CD4-positive, alpha-beta memory T cell (primary cell): ENCODE measurements around the gene MYO6. TPM values are rescaled to one million over a fixed set of nuclear protein-coding genes. Genes with fewer than 3 reads are reported as not detected.
A peak's percentile ranks its signal among the peaks of the same experiment; 100 is the strongest.
"Not testable (repeated sequence)": the region's sequence is repeated elsewhere in the genome, so short reads cannot be mapped to it uniquely, and the experiment has no call there.

Source experiments
- CTCF ChIA-PET: fragments of 350-600 bp; sonication (Branson Sonifier 250); formaldehyde crosslinking; loops from one replicate; lab custom pipeline; 2021; ENCODE audit warnings: inconsistent platforms; ENCODE audit not compliant: partially characterized antibody; lab: Charles Lee
- POLR2A ChIA-PET: fragments of 350-600 bp; sonication (Branson Sonifier 250); formaldehyde crosslinking; loops from one replicate; lab custom pipeline; 2021; ENCODE audit not compliant: partially characterized antibody; lab: Charles Lee
- DNase-seq, 5 donors: peaks; one replicate each; pipeline versions ENCODE4 v3.0.0 to v3.0.0-alpha.2; 2020 to 2022; ENCODE audit warnings: mixed read lengths in 1 of 5
- H3K27ac ChIP-seq: one replicate; pipeline ENCODE4 v1.7.0; 2013; ENCODE audit warnings: low read depth, low read length
- H3K27me3 ChIP-seq: 2 replicates; pipeline ENCODE4 v1.7.0; 2013; ENCODE audit warnings: mild to moderate bottlenecking, low read length, moderate library complexity; ENCODE audit not compliant: insufficient read depth
- H3K36me3 ChIP-seq: 2 replicates; pipeline ENCODE4 v1.7.0; 2013; ENCODE audit warnings: mild to moderate bottlenecking, low read length, moderate library complexity; ENCODE audit not compliant: insufficient read depth
- H3K4me1 ChIP-seq: 2 replicates; pipeline ENCODE4 v1.7.0; 2013; ENCODE audit warnings: mild to moderate bottlenecking, low read length, moderate library complexity; ENCODE audit not compliant: insufficient read depth
- H3K4me3 ChIP-seq, 2 donors: one replicate each; pipeline ENCODE4 v1.7.0; 2013; ENCODE audit warnings: low read length in 2 of 2, mild to moderate bottlenecking in 1 of 2
- H3K9me3 ChIP-seq, 2 donors: one replicate each; pipeline ENCODE4 v1.7.0; 2013; ENCODE audit warnings: low read length in 2 of 2, control low read depth in 1 of 2; ENCODE audit not compliant: control insufficient read depth in 1 of 2
- H3K27ac Mint-ChIP-seq, 7 donors: one replicate each; pipeline ENCODE4 v1.8.0; 2020 to 2021; ENCODE audit warnings: mixed read lengths in 7 of 7, mild to moderate bottlenecking in 6 of 7, inconsistent platforms in 3 of 7, moderate library complexity in 3 of 7
- H3K27me3 Mint-ChIP-seq, 2 donors: one replicate each; pipeline ENCODE4 v1.8.0; 2020 to 2021; ENCODE audit warnings: mixed read lengths in 2 of 2
- H3K36me3 Mint-ChIP-seq, 2 donors: one replicate each; pipeline ENCODE4 v1.8.0; 2020 to 2021; ENCODE audit warnings: mixed read lengths in 2 of 2, inconsistent platforms in 1 of 2, mild to moderate bottlenecking in 1 of 2
- H3K4me1 Mint-ChIP-seq, 4 donors: one replicate each; pipeline ENCODE4 v1.8.0; 2020 to 2021; ENCODE audit warnings: mixed read lengths in 4 of 4, mild to moderate bottlenecking in 1 of 4
- H3K4me3 Mint-ChIP-seq, 8 donors: one replicate each; pipeline ENCODE4 v1.8.0; 2020 to 2021; ENCODE audit warnings: mixed read lengths in 8 of 8, mild to moderate bottlenecking in 7 of 8, moderate library complexity in 6 of 8, inconsistent platforms in 3 of 8
- H3K9me3 Mint-ChIP-seq, 8 donors: one replicate each; pipeline ENCODE4 v1.8.0; 2020 to 2021; ENCODE audit warnings: mixed read lengths in 8 of 8, mild to moderate bottlenecking in 5 of 8, inconsistent platforms in 3 of 8, moderate library complexity in 1 of 8
- intact Hi-C: fragments of 100-400 bp; cut with micrococcal nuclease; formaldehyde crosslinking; loops from one replicate; pipeline ENCODE4 v1.15.1; 2023
- polyA plus RNA-seq, 2 donors: library from polyadenylated mRNA; unstranded; fragments of 300-500 nt; fragmentation: Illumina TruSeq; gene quantifications; one replicate each; pipeline ENCODE4 v1.2.3, GENCODE V29; 2021
- total RNA-seq, 2 experiments: library from RNA; stranded (reverse); gene quantifications; one replicate each; pipeline ENCODE4 v1.2.3, GENCODE V29; 2021

Gene MYO6
- total RNA-seq: 1 to 10 TPM; 4.1 to 4.4 TPM
- 1 to 10 TPM; 3.3 to 5.7 TPM for polyA plus RNA-seq

DNA sequence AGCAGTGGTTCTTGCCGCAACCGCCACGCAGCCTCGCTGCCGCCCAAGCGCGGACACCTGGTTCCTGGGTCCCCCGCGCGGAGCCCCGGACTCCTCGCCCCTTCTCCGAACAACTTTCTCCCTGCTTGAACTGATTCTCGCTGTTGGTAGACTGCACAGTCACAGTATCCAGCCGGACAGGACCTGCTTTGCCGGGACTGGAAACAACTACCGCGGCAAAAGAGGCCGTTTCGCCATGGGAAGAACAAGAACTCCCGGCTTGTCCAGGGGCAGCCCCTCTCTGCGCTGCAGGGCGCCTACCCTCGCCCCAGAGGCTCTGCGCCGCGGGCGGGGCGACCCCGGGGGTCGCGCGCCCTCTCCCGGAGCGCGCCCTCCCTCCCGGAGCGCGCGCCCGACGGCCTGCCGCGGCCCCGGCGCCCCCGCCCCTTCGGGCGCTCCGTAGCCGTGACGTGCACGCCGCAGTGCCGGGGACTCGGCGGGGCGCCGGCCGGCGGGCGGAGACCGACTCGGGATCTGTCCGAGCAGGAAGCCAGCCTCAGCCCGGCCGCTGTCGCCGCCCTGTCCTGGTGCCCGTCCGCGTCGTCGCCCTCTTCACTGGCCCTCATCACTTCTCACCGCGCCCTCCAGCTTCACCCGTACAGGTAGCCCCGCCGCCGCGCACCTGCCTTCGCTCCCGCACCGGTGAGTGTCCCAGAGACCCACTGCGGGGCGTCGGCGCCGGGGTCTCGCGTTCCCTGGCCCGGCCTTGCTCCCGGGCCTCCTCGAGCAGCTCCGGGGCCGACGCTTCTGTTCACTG, at the start of gene MYO6:
TSS of gene MYO6 (plus strand) at position 497 of the 796 bp plus-strand sequence. CDS start 68,309 bp downstream, outside the sequence.
- H3K27me3 ChIP-seq: no peaks in the 10 kb centered on the region
- intact Hi-C loops: loop anchor here (5.0 to 10.0 kb wide), 2 partner anchors 147 to 464 kb away; partner anchors contain the start of genes SENP6 and TMEM30A
- peak; percentile 45 to 54 (median 50) for DNase-seq
- H3K27ac ChIP-seq: peak within 1 kb of the TSS; percentile 38
- no peaks in the 10 kb centered on the region for H3K36me3 ChIP-seq
- H3K9me3 ChIP-seq: no peaks in the 10 kb centered on the region
- peaks cover 13% of the 10 kb centered on the region for H3K4me1 ChIP-seq
- Mint-ChIP-seq H3K27ac (peak within 1 kb of the TSS; percentile 79 to 89 (median 85)), H3K9me3 (no peaks in the 10 kb centered on the region), H3K36me3 (peaks cover 0 to 8% of the 10 kb centered on the region in 2 donors), H3K4me3 (peak within 1 kb of the TSS; percentile 92 to 98 (median 96)), H3K4me1 (peaks cover 5 to 14% (median 11%) of the 10 kb centered on the region in 4 donors), H3K27me3 (peaks cover 10 to 21% of the 10 kb centered on the region in 2 donors)
- peak within 1 kb of the TSS; percentile 69 to 78 for H3K4me3 ChIP-seq
- ChIA-PET POLR2A (no interaction called here), CTCF (no interaction called here)

DNA sequence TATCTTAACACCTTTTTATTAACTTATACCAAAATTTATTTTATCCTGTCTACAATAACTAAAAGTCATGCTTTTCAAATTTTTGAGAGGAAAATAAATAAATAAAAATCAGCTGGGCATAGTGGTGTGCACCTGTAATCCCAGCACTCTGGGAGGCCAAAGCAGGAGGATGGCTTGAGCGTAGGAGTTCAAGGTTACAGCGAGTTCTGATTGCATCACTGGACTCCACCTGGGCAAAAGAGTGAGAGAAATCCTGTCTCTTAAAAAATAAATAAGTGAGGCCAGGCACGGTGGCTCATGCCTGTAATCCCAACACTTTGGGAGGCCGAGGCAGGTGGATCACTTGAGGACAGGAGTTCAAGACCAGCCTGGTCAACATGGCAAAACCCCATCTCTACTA, 40.7 kb upstream of the MYO6 start:
- POLR2A ChIA-PET: not testable (repeated sequence)

DNA sequence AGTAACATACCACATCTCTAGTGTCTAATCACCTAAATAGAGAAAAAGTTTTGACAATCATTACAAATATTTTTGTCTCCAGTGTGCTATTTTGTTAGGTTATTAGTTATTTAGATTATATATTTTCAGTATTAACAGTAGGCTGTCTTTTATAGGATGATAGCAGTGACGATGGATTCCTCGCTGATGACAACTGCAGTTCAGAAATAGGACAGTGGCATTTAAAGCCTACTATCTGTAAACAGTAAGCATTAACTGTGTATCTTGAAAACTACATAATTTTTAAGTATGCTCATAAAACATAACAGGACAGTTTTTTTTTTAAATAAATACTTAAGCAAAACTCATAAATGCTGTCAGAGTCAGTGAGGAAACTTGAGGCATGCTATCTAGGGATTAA, 37.9 kb upstream of the MYO6 start:
- CTCF ChIA-PET: no interaction called here

More for the DNA sequence above, 40.7 kb upstream of the MYO6 start:
- H3K9me3 ChIP-seq, intact Hi-C loops, H3K27ac Mint-ChIP-seq, H3K4me1 ChIP-seq, H3K4me3 ChIP-seq, H3K4me1 Mint-ChIP-seq, DNase-seq, H3K27ac ChIP-seq, H3K9me3 Mint-ChIP-seq, H3K27me3 ChIP-seq, H3K4me3 Mint-ChIP-seq, CTCF ChIA-PET, H3K27me3 Mint-ChIP-seq: not testable (repeated sequence)
- H3K36me3 Mint-ChIP-seq: peaks cover 43 to 44% of the 10 kb centered on the region in 2 donors
- H3K36me3 ChIP-seq: peaks cover 16% of the 10 kb centered on the region

DNA sequence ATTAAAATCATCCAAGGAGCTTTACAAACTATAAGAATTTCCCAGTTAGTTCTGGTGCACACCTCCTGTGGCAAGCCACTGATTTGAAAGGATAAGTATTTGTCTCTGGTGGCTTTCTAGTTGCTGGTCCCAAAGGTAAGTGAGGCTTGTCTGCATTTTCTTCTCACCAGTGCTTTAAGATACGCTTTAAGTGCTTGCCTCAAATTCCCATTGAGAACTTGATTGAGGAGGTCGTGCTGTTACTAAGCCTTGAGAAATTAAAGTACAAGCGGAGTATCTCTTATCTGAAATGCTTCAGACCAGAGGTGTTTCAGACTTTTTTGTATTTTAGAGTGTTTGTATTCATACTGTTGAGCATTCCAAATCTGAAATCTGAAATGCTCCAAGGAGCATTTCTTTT, 29.9 kb upstream of the MYO6 start:
- H3K27ac Mint-ChIP-seq: no peak overlapping the region
- ChIA-PET CTCF (no interaction called here), POLR2A (no interaction called here)
- intact Hi-C loops: no loop called here
- Histone ChIP-seq H3K4me1 (no peaks in the 10 kb centered on the region), H3K9me3 (no peaks in the 10 kb centered on the region), H3K36me3 (peaks cover 11% of the 10 kb centered on the region), H3K27me3 (no peaks in the 10 kb centered on the region), H3K27ac (no peak overlapping the region), H3K4me3 (no peak overlapping the region)
- H3K27me3 Mint-ChIP-seq: no peaks in the 10 kb centered on the region
- peaks cover 15 to 18% of the 10 kb centered on the region in 2 donors for H3K36me3 Mint-ChIP-seq
- no peaks in the 10 kb centered on the region for H3K9me3 Mint-ChIP-seq
- no peak overlapping the region for H3K4me3 Mint-ChIP-seq
- no peaks in the 10 kb centered on the region for H3K4me1 Mint-ChIP-seq
- no peak for DNase-seq

More for the DNA sequence above, 37.9 kb upstream of the MYO6 start:
- Mint-ChIP-seq H3K27ac (peak overlapping the region in 1 of 7 donors; percentile 24), H3K36me3 (peaks cover 44 to 54% of the 10 kb centered on the region in 2 donors), H3K4me3 (no peak overlapping the region), H3K27me3 (no peaks in the 10 kb centered on the region), H3K4me1 (peaks cover 0 to 4% (median 0%) of the 10 kb centered on the region in 4 donors), H3K9me3 (no peaks in the 10 kb centered on the region)
- H3K27me3 ChIP-seq: no peaks in the 10 kb centered on the region
- H3K9me3 ChIP-seq: no peaks in the 10 kb centered on the region
- POLR2A ChIA-PET: no interaction called here
- intact Hi-C loops: no loop called here
- H3K27ac ChIP-seq: no peak overlapping the region
- no peaks in the 10 kb centered on the region for H3K4me1 ChIP-seq
- no peak overlapping the region for H3K4me3 ChIP-seq
- peaks cover 28% of the 10 kb centered on the region for H3K36me3 ChIP-seq
- DNase-seq: no peak

DNA sequence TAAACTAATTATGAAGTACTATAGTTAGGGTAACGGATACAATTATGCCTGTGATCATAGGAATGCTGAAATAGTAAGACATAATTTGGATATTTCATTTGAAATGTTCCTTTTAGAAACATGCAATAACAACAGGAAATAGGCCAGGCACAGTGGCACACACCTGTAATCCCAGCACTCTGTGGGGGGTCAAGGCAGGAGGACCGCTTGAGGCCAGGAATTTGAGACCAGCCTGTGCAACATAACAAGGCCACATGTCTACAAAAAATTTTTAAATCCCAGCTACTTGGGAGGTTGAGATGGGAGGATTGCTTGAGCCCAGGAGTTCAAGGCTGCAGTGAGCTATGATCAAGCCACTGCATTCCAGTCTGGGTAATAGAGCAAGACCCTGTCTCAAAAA, 25.7 kb upstream of the MYO6 start:
- ChIA-PET POLR2A (interaction anchor here (1.2 kb wide), 1 partner anchor 14 kb away, joined by 3 read pairs; no protein-coding TSS in a partner anchor), CTCF (no interaction called here)
- H3K4me1 Mint-ChIP-seq: no peaks in the 10 kb centered on the region
- no peaks in the 10 kb centered on the region for H3K36me3 Mint-ChIP-seq
- no peaks in the 10 kb centered on the region for H3K27me3 Mint-ChIP-seq
- no peaks in the 10 kb centered on the region for H3K36me3 ChIP-seq
- H3K9me3 Mint-ChIP-seq: peaks cover 0 to 2% (median 0%) of the 10 kb centered on the region in 8 donors
- DNase-seq: no peak
- peak overlapping the region in 1 of 7 donors; percentile 43 for H3K27ac Mint-ChIP-seq
- H3K4me3 ChIP-seq: no peak overlapping the region
- no peak overlapping the region for H3K4me3 Mint-ChIP-seq
- intact Hi-C loops: no loop called here
- no peak overlapping the region for H3K27ac ChIP-seq
- H3K4me1 ChIP-seq: no peaks in the 10 kb centered on the region
- no peaks in the 10 kb centered on the region for H3K9me3 ChIP-seq
- H3K27me3 ChIP-seq: no peaks in the 10 kb centered on the region

DNA sequence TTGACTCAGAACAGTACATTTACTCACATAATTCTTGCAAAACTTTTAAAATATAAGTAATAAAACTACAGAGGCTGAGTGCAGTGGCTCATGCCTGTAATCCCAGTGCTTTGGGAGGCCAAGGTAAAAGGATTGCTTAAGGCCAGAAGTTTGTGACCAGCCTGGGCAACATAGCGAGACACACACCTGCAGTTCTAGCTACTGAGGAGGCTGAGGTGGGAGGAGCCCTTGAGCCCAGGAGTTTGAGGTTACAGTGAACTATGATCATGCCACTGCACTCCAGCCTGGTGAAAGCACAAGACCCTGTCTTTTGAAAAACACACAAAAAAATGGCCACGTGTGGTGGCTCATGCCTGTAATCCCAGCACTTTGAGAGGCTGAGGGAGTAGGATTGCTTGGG, 21.8 kb upstream of the MYO6 start:
- Histone ChIP-seq H3K36me3 (no peaks in the 10 kb centered on the region), H3K27me3 (no peaks in the 10 kb centered on the region), H3K9me3 (no peaks in the 10 kb centered on the region), H3K4me1 (no peaks in the 10 kb centered on the region), H3K4me3 (no peak overlapping the region), H3K27ac (no peak overlapping the region)
- H3K4me1 Mint-ChIP-seq: no peaks in the 10 kb centered on the region
- DNase-seq: no peak
- no peak overlapping the region for H3K4me3 Mint-ChIP-seq
- ChIA-PET CTCF (no interaction called here), POLR2A (no interaction called here)
- H3K9me3 Mint-ChIP-seq: peaks cover 0 to 2% (median 0%) of the 10 kb centered on the region in 8 donors
- H3K27ac Mint-ChIP-seq: no peak overlapping the region
- H3K36me3 Mint-ChIP-seq: no peaks in the 10 kb centered on the region
- no peaks in the 10 kb centered on the region for H3K27me3 Mint-ChIP-seq
- intact Hi-C loops: no loop called here

DNA sequence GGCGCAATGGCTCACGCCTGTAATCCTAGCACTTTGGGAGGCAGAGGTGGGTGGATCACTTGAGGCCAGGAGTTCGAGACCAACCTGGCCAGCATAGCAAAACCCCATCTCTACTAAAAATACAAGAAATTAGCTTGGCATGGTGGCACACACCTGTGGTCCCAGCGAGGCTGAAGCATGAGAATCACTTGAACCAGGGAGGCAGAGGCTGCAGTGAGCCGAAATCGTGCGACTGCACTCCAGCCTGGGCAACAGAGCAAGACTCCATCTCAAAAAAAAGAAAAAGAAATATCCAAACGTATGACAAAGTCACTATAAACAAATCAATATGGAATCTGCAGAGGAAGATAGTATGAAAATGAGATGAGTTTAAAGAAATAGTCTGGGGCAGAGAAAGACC, 18.0 kb upstream of the MYO6 start:
- H3K36me3 Mint-ChIP-seq, H3K4me1 Mint-ChIP-seq, DNase-seq, H3K4me3 Mint-ChIP-seq, H3K27ac ChIP-seq, CTCF ChIA-PET, H3K36me3 ChIP-seq, H3K4me3 ChIP-seq, H3K27me3 ChIP-seq, H3K4me1 ChIP-seq, H3K9me3 ChIP-seq, intact Hi-C loops, H3K27me3 Mint-ChIP-seq, POLR2A ChIA-PET, H3K9me3 Mint-ChIP-seq: not testable (repeated sequence)
- H3K27ac Mint-ChIP-seq: peak overlapping the region in 1 of 7 donors; percentile 12
